Stomach smooth muscle (tissue), 2 donors: Measurements from ENCODE around the gene NAV2.

Experiments
- H3K27ac ChIP-seq: one replicate; pipeline ENCODE4 v1.7.0; 2013; ENCODE audit warnings: mild to moderate bottlenecking, low read length, inconsistent platforms
- H3K27me3 ChIP-seq, 2 donors: one replicate each; pipeline ENCODE4 v1.7.0; 2013; ENCODE audit warnings: low read length in 2 of 2; ENCODE audit not compliant: insufficient read depth in 2 of 2, control insufficient read depth in 1 of 2
- H3K36me3 ChIP-seq, 2 donors: one replicate each; pipeline ENCODE4 v1.7.0; 2013; ENCODE audit warnings: low read length in 2 of 2; ENCODE audit not compliant: control insufficient read depth in 2 of 2, insufficient read depth in 2 of 2
- H3K4me1 ChIP-seq: one replicate; pipeline ENCODE4 v1.7.0; 2013; ENCODE audit warnings: low read length; ENCODE audit not compliant: control insufficient read depth, insufficient read depth
- H3K4me3 ChIP-seq, 2 donors: one replicate each; pipeline ENCODE4 v1.7.0; 2013; ENCODE audit warnings: low read length in 2 of 2
- H3K9ac ChIP-seq, 2 donors: one replicate each; pipeline ENCODE4 v1.7.0; 2013; ENCODE audit warnings: low read length in 2 of 2, mild to moderate bottlenecking in 1 of 2
- H3K9me3 ChIP-seq, 2 donors: one replicate each; pipeline ENCODE4 v1.7.0; 2013; ENCODE audit warnings: low read length in 2 of 2; ENCODE audit not compliant: control insufficient read depth in 2 of 2
- donor health status: healthy.
- donor health status: Pancreatic carcinoma.

Gene NAV2

GRCh38 chr11:20157728-20158127 is 445.1 kb downstream of the NAV2 start:
- H3K27me3 ChIP-seq, result peaks cover 76 to 80% of the 10 kb centered on the region in 2 donors
- H3K9me3 ChIP-seq, result no peaks in the 10 kb centered on the region
- H3K36me3 ChIP-seq, result no peaks in the 10 kb centered on the region
- no peak overlapping the region for H3K9ac ChIP-seq
- no peak overlapping the region for H3K27ac ChIP-seq
- peaks cover 16% of the 10 kb centered on the region for H3K4me1 ChIP-seq
- H3K4me3 ChIP-seq, result no peak overlapping the region

GRCh38 chr11:20158597-20159257 is 446.1 kb downstream of the NAV2 start:
- peaks cover 25% of the 10 kb centered on the region for H3K4me1 ChIP-seq
- H3K9me3 ChIP-seq, result no peaks in the 10 kb centered on the region
- H3K27me3 ChIP-seq, result peaks cover 84 to 87% of the 10 kb centered on the region in 2 donors
- H3K27ac ChIP-seq, result no peak overlapping the region
- H3K9ac ChIP-seq, result no peak overlapping the region
- no peak overlapping the region for H3K4me3 ChIP-seq
- H3K36me3 ChIP-seq, result no peaks in the 10 kb centered on the region

- Histone ChIP-seq H3K9me3 (no peaks in the 10 kb centered on the region), H3K4me3 (no peak overlapping the region), H3K27me3 (peaks cover 85 to 91% of the 10 kb centered on the region in 2 donors), H3K36me3 (no peaks in the 10 kb centered on the region), H3K4me1 (peaks cover 27% of the 10 kb centered on the region), H3K27ac (no peak overlapping the region), H3K9ac (no peak overlapping the region)
Measured at GRCh38 chr11:20159466-20160381, 447.1 kb downstream of the NAV2 start.

- no peak within 1 kb of the TSS for H3K27ac ChIP-seq
- no peaks in the 10 kb centered on the region for H3K9me3 ChIP-seq
- H3K27me3 ChIP-seq, result peaks cover 89 to 93% of the 10 kb centered on the region in 2 donors
- no peak within 1 kb of the TSS for H3K9ac ChIP-seq
- no peak within 1 kb of the TSS for H3K4me3 ChIP-seq
- H3K4me1 ChIP-seq, result peaks cover 27% of the 10 kb centered on the region
- no peaks in the 10 kb centered on the region for H3K36me3 ChIP-seq
Measured at GRCh38 chr11:20160425-20161229, 448.0 kb downstream of the NAV2 start, which contains the start of gene DBX1. Gene DBX1 (minus strand): TSS chr11:20160475. CDS start chr11:20160324, 151 bp downstream.

- peaks cover 85 to 87% of the 10 kb centered on the region in 2 donors for H3K27me3 ChIP-seq
- H3K4me3 ChIP-seq, result no peak overlapping the region
Measured at GRCh38 chr11:20161230-20161918, 448.7 kb downstream of the NAV2 start.

GRCh38 chr11:20161923-20162744 is 449.5 kb downstream of the NAV2 start:
- Histone ChIP-seq H3K36me3 (no peaks in the 10 kb centered on the region), H3K4me3 (no peak overlapping the region), H3K9ac (no peak overlapping the region), H3K9me3 (no peaks in the 10 kb centered on the region), H3K4me1 (peaks cover 16% of the 10 kb centered on the region), H3K27ac (no peak overlapping the region), H3K27me3 (peaks cover 79 to 82% of the 10 kb centered on the region in 2 donors)

More at GRCh38 chr11:20161230-20161918, 448.7 kb downstream of the NAV2 start:
- no peaks in the 10 kb centered on the region for H3K36me3 ChIP-seq
- peaks cover 22% of the 10 kb centered on the region for H3K4me1 ChIP-seq
- no peak overlapping the region for H3K27ac ChIP-seq
- H3K9ac ChIP-seq, result no peak overlapping the region
- H3K9me3 ChIP-seq, result no peaks in the 10 kb centered on the region

GRCh38 chr11:20162824-20163782 is 450.5 kb downstream of the NAV2 start:
- H3K9ac ChIP-seq, result no peak overlapping the region
- H3K4me1 ChIP-seq, result peaks cover 13% of the 10 kb centered on the region
- H3K27ac ChIP-seq, result no peak overlapping the region
- H3K9me3 ChIP-seq, result peaks cover 0 to 2% of the 10 kb centered on the region in 2 donors
- peaks cover 76 to 79% of the 10 kb centered on the region in 2 donors for H3K27me3 ChIP-seq
- peak overlapping the region; percentile 54 to 65 for H3K4me3 ChIP-seq
- H3K36me3 ChIP-seq, result no peaks in the 10 kb centered on the region

- H3K36me3 ChIP-seq, result no peaks in the 10 kb centered on the region
- H3K27ac ChIP-seq, result no peak overlapping the region
- peaks cover 13% of the 10 kb centered on the region for H3K4me1 ChIP-seq
- peak overlapping the region; percentile 54 to 65 for H3K4me3 ChIP-seq
- H3K27me3 ChIP-seq, result peaks cover 70 to 71% of the 10 kb centered on the region in 2 donors
- H3K9me3 ChIP-seq, result peaks cover 0 to 2% of the 10 kb centered on the region in 2 donors
- no peak overlapping the region for H3K9ac ChIP-seq
Measured at GRCh38 chr11:20163783-20164481, 451.3 kb downstream of the NAV2 start.
